ENCODE results near the gene WDHD1.

DNA sequence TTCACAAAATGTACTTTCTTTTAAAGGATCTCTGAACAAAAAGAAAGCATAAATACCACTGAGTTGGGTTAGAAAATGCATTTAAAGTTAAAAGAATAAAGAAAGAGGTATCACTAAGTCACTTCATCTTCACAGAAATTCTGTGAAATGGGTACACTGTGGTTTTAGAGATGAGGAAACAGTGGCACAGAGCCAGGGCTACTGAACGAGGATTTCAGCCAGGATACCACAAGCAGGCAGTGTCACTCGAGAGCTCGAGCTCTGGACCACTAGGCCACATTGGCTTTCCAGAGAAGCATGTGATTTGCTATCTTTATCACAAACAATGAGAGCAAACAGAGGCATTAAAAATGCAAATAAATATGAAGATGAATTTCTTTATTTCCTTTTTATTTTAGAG, 51.0 kb downstream of the WDHD1 start:
- TF ChIP-seq EZH2 (IDR thresholded peaks at IDR 0.05; ENCODE audit: insufficient read depth, poor library complexity, severe bottlenecking) (no peak), EZH2phosphoT487 (IDR thresholded peaks at IDR 0.05; ENCODE audit: insufficient read depth, low read depth) (no peak)

Data from GM23248 (cell line).